ENCODE results near the gene ARAF.

ARAF gene

DNA sequence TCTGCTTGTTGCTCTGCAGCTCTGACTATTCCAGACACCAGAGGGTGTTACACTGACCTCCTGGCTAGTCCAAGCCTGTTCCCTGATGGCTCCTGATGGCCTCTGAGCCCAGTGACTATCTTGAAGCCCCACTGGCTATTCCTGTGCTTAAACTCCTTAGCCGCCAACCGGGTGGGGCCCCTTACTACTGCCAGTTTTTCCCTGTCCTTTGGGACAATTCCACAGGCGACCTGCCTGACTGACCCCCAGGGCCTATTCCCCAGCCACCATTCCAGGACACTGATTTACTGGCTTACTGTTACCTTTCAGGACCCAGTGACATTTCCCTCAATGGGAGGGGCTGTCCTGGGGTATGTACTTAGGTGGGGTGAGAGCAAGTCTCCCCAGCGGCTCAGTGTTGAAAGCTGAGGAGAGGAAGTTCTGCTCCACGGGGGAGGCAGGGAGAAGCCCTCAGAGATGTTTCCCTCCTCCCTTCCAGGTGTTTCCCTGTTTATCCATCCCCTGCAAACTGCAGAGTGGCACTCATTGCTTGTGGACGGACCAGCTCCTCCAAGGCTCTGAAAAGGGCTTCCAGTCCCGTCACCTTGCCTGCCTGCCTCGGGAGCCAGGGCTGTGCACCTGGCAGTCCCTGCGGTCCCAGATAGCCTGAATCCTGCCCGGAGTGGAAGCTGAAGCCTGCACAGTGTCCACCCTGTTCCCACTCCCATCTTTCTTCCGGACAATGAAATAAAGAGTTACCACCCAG, 25.2 kb downstream of the ARAF start:
- DNase-seq = peak in 1 of 2 donors; percentile 5

GRCh38 chrX:47587091-47587891, 26.3 kb downstream of the ARAF start:
- no peak for DNase-seq

- DNase-seq = peak in 1 of 2 donors; percentile 3
Measured at GRCh38 chrX:47587906-47588735, 27.1 kb downstream of the ARAF start.

DNA sequence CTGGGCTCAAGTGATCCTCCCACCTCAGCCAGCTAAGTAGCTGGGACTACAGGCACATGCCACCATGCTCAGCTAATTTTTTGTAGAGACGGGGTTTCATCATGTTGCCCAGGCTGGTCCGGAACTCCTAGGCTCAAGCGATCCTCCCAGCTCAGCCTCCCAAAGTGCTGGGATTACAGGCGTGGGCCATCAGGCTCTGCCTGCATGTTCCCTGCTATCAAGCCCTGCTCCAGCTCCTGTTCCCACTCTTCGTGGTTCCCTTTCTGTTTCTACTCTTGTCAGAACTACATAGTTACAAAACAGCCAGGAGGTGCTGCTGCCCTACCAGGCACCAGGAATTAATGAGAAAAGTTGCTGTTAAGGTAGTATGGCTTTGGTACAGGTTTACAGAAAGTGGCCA, 30.0 kb downstream of the ARAF start:
- DNase-seq = peak in 1 of 2 donors; percentile 6

DNA sequence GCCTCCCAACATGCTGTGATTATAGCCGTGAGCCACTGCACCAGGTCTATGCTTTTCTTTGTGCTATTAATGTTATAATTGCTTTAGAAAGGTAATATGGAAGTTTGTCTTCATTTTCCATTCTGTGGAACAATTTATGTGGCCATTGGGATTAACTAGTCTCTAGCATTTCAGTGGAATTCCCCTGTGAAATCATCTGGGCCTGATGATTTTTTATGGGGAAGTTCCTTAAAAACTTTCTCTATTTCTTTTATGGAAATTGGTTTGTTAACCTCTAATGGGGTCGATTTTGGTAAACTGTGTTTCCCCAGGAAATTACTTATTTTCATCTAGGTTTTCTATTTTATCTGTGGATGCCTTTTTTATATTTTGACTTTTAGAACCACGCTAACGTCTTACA, 32.5 kb downstream of the ARAF start:
- DNase-seq = no peak

- DNase-seq = peak; percentile 10 to 25
Measured at GRCh38 chrX:47595716-47596251, 34.8 kb downstream of the ARAF start.

DNA sequence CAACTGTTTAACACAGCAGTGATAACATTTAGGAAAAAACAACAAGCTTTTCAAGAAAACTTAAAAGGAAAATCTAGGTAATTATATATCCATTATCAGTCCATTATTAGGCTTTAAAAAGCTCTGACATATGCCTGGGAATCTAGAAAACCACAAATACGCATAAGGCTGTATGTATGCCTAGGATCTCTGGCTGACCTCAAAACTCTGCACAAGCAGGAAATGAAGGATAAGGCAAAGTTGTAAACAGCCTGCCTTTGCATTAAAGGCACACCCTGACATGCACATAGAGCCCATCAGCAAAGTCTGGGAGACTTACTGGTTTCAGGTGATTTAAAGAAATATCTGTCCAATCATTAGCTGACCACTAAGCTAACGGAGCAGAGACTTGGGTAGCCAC, 35.3 kb downstream of the ARAF start:
- no peak for DNase-seq

- no peak for DNase-seq
Measured at GRCh38 chrX:47597222-47597621, 36.2 kb downstream of the ARAF start.

DNA sequence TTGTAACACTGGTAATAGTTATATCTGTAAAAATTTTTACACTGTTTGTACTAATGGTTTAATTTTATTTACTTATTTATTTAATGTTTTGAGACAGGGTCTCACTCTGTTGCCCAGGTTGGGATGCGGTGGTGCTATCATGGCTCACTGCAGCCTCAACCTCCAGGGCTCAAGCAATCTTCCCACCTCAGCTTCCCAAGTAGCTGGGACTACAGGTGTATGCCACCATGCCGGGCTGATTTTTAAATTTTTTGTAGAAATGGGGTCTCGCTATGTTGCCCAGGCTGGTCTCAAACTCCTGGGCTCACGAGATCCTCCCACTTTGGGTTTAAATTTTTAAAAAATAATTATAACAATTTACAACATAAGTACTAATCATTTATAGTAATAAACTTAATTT, 42.1 kb downstream of the ARAF start:
- DNase-seq = peak in 1 of 2 donors; percentile 6

DNA sequence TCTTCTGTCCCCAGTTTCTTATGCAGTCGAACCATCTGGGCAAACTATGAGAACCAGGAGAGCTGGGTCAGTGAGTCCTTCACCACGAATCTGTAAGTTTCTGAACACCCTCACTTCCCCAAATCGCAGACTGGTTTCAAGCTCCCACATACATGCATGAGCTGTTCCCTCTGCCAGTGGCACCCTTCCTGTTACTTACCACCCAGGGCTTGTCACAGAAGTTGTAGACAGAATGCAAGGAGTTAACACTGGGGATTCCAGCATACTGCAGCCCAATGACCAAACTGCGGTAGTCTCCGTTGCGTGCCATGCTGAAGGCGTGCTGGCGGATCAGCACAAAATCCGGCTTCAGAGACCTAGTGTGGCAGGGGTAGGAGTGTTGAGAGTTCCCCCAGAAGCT, 44.0 kb downstream of the ARAF start:
- peak in 1 of 2 donors; percentile 10 for DNase-seq

DNA sequence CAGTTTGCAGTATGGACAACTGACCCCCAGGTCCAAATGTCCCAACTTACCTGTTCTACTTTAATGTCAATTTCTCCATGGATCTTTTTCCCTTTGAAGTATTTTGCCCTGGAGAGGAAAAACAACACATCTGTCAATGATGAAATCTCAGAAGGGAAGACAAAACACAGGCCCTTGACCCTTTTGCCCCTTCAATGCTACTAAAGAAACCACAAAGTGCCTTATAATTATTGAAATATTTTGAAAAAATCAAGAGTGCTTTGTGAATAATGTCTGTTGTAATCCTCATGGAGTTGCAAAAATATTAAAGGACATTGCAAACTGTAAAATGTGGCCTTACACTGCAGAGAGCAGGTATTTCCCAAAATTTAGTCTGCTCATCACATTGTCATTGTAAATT, 46.1 kb downstream of the ARAF start:
- no peak for DNase-seq

- peak in 1 of 2 donors; percentile 9 for DNase-seq
Measured at GRCh38 chrX:47608130-47608810, 47.3 kb downstream of the ARAF start.

- no peak for DNase-seq
Measured at GRCh38 chrX:47610511-47610910, 49.5 kb downstream of the ARAF start.

DNA sequence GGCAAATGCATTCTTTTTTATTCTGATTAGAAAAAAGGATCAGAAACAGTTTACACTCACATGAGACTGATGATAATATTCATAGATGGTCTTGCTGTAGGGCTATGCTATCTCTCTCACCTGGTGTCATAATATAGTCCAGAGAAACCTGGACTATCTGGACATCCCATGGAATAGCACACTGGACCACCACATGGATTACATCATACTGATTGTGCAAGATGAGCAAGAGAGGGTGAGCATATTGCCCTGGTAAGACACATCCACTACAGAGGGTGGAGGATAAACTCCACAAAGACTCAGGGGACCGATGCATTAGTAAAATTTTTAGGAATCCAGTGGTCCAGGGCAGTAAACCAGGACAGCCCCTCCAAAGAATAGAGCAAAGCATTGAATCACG, 50.5 kb downstream of the ARAF start:
- DNase-seq = no peak

DNA sequence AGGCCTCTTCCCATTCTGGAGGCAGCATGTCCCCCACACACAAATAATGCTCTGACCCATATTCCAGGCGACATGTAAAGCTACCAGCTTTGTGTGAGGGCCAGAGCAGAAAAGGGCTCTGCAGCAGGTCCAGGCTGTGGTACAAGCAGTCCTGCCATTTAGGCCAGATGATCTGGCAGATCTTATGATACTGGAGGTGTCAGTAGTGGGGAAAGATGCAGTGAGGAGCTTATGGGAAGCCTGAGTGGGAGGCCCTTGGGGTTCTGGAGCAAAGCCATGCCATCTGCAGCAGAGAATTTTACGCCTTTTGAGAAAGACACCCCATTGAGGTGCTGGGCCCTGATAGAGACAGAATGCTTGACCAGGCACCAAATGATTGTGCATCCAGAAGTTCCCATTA, 50.9 kb downstream of the ARAF start:
- peak in 1 of 2 donors; percentile 6 for DNase-seq

DNA sequence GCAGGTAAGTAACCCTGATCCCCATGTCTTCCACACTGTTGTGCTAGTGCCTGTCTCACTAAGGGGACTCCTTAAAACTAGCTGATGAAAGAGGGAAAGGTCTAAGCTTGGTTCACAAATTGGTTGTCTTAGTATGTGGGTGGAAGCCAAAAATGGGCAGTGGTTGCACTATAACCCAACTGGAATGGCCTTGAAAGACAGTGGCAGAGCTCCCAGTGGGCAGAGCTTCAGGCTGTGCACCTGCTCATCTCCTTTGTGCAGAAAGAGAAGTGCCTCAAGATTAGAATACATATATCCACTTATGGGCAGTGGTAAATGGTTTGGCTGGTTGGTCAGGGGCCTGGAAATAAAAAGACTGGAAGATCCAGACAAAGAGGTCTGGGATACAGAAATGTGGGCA, 51.4 kb downstream of the ARAF start:
- no peak for DNase-seq

GRCh38 chrX:47613082-47613481, 52.1 kb downstream of the ARAF start:
- no peak for DNase-seq

DNA sequence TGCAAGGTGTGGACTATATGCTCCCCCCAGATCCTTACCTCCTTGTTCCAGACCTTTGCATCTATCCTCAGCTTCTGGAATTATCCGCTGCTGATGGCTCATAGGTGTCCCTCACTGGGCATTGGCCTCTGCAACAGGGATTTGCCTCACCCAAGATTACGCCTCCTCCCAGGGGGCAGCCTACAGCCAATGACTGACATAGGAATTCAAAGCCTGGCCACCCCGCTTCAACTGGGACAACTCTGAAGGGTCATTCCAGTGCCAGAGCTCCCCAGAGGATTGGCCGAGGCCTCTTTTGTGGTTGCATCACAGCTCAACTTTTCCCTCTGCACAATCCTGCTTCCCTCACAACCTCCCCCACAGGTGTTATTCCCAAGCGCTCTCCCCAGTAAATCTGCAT, 53.6 kb downstream of the ARAF start:
- DNase-seq = peak in 1 of 2 donors; percentile 3

- DNase-seq = no peak
Measured at GRCh38 chrX:47618923-47619485, 58.0 kb downstream of the ARAF start.

DNA sequence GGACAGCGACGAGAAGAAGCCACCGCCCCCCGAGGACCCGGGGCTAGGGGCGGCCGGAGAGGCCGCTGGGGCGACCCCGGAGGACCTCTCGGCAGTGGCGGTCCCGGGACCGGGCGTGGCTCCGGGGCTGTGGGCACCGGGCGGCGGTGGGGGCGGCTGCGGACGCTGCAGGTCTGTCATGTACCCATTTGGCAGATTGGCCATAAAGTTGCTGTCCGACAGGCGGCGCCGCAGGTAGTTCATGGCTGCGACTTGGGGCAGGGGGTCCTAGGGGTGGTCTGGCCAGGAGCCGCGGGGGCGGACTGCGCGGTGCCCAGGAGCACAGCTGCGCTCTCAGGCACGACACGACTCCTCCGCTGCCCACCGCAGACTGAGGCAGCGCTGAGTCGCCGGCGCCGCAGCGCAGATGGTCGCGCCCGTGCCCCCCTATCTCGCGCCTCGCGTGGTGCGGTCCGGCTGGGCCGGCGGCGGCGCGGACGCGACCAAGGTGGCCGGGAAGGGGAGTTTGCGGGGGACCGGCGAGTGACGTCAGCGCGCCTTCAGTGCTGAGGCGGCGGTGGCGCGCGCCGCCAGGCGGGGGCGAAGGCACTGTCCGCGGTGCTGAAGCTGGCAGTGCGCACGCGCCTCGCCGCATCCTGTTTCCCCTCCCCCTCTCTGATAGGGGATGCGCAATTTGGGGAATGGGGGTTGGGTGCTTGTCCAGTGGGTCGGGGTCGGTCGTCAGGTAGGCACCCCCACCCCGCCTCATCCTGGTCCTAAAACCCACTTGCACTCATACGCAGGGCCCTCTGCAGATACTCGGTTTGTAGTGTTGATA, 58.7 kb downstream of the ARAF start, which contains the start of gene SYN1:
SYN1 (minus strand) TSS at position 372 of the 817 bp plus-strand sequence; CDS start at position 243, 129 bp downstream.
- DNase-seq = peak; percentile 84 to 86

DNA sequence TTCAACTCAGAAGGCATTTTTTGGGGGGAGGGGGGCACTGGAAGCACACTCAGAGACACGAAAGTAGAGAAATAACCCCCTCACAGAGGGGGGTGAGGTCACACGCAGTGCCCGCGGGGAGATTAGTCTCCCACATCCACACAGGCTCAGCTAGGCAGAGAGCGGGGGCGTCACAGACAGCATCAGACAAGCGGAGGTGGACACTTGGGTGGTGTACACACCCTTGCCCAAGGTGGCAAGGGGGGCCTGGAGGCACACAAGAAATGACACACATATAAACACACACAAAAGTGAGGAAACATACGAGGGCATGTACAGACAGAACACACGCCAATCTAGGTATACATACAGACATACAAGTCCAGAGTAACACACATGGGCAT, 59.3 kb downstream of the ARAF start:
- DNase-seq = no peak

Data from CD4-positive, alpha-beta T cell treated with Interleukin-4 for 1 hour (primary cell).